C4-2B (cell line): ENCODE results near the gene GRIP2.

Experiments
- ZFX ChIP-seq: fragments of 450-650 bp; IDR thresholded peaks from 2 replicates; pipeline ENCODE4 v1.6.1; 2017
- TF ChIP-seq, protein P1 (sequence below): fragments of 450-650 bp; conservative IDR thresholded peaks from 2 replicates; pipeline ENCODE4 v1.5.1; 2017; ENCODE audit warnings: mild to moderate bottlenecking

DNA sequence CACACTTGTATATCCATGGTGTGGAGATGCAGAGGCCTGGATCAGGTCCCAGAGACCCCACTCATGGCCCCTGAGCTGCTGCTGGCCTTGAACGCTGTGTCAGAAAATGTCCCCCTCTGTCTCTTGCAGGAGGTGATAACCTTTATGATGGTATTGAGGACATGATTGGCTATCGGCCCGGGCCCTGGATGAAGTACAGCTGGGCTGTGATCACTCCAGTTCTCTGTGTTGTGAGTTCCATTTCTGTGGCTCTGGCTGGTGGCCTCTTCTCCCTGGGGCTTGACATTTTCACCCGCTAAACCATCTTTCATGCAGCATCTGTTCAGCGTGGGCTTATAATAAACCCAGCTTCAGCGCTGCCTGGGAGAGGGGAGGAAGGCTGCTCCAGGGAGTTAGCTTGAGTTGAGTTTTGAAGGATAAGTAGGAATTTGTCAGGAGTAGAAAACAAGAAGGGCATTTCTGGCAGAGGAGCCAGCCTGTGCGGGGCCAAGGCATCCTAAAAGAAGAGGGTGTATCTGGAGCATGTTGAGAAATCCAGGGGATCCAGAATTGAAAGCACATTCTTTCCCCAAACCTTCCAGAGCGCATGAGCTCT, 61.1 kb downstream of the GRIP2 start:
- TF ChIP-seq, protein P1, sequence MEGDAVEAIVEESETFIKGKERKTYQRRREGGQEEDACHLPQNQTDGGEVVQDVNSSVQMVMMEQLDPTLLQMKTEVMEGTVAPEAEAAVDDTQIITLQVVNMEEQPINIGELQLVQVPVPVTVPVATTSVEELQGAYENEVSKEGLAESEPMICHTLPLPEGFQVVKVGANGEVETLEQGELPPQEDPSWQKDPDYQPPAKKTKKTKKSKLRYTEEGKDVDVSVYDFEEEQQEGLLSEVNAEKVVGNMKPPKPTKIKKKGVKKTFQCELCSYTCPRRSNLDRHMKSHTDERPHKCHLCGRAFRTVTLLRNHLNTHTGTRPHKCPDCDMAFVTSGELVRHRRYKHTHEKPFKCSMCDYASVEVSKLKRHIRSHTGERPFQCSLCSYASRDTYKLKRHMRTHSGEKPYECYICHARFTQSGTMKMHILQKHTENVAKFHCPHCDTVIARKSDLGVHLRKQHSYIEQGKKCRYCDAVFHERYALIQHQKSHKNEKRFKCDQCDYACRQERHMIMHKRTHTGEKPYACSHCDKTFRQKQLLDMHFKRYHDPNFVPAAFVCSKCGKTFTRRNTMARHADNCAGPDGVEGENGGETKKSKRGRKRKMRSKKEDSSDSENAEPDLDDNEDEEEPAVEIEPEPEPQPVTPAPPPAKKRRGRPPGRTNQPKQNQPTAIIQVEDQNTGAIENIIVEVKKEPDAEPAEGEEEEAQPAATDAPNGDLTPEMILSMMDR: no peak
- TF ChIP-seq ZFX: no peak
